HepG2 (cell line): ENCODE results near the gene SLC35A2. TPM values are rescaled to one million over a fixed set of nuclear protein-coding genes. Genes with fewer than 3 reads are reported as not detected.

Experiments
- BCL6 ChIP-seq: IDR thresholded peaks from 2 replicates; pipeline ENCODE4 v1.6.1; 2016; ENCODE audit warnings: missing genetic modification reagents, missing compliant biosample characterization
- CREB1 ChIP-seq, 2 experiments: fragments of 450-650 bp in 1 of 2; IDR thresholded peaks; 2 replicates each; pipeline ENCODE4 v1.6.1; 2016 to 2017; ENCODE audit warnings: control low read depth in 1 of 2, mild to moderate bottlenecking in 1 of 2, missing compliant biosample characterization in 1 of 2, missing genetic modification characterization in 1 of 2
- DMAP1 ChIP-seq: IDR thresholded peaks from 2 replicates; pipeline ENCODE4 v1.6.1; 2016
- GABPB1 ChIP-seq: IDR thresholded peaks from 2 replicates; pipeline ENCODE4 v1.6.1; 2016; ENCODE audit warnings: mild to moderate bottlenecking, missing genetic modification reagents, moderate library complexity, missing compliant biosample characterization
- MAZ ChIP-seq, 2 experiments: sonication (generic) in 1 of 2; formaldehyde crosslinking in 1 of 2; IDR thresholded peaks; 2 replicates each; pipeline versions ENCODE4 v1.5.0 to v1.6.1; 2012 to 2020; ENCODE audit warnings: low read depth in 2 of 2, mild to moderate bottlenecking in 2 of 2, borderline replicate concordance in 1 of 2, improper control_type of control experiment in 1 of 2, low read length in 1 of 2, missing genetic modification reagents in 1 of 2, moderate library complexity in 1 of 2
- PHF21A ChIP-seq: sonication (generic); formaldehyde crosslinking; IDR thresholded peaks from 2 replicates; pipeline ENCODE4 v1.5.0; 2020; ENCODE audit warnings: mild to moderate bottlenecking, missing genetic modification reagents
- RFX1 ChIP-seq: fragments of 450-650 bp; IDR thresholded peaks from 2 replicates; pipeline ENCODE4 v1.6.1; 2017
- TBX3 ChIP-seq: fragments of 450-650 bp; IDR thresholded peaks from 2 replicates; pipeline ENCODE4 v1.6.1; 2017; ENCODE audit warnings: antibody characterized with exemption, mild to moderate bottlenecking, inconsistent platforms, borderline replicate concordance
- ZNF180 ChIP-seq: sonication (generic); formaldehyde crosslinking; IDR thresholded peaks from 2 replicates; pipeline ENCODE4 v1.4.0; 2020; ENCODE audit warnings: low read depth, missing genetic modification reagents, borderline replicate concordance
- ZNF318 ChIP-seq: sonication (generic); formaldehyde crosslinking; IDR thresholded peaks from 2 replicates; pipeline ENCODE4 v1.4.0; 2020; ENCODE audit warnings: mild to moderate bottlenecking, missing genetic modification reagents
- polyA plus RNA-seq, 8 experiments: library from polyadenylated mRNA; depleted of rRNA in 3 of 8; stranded (reverse) in 7 of 8; unstranded in 1 of 8; fragments of >200 nt; fragmentation: Illumina TruSeq in 4 of 8; extraction: Trizol in 4 of 8; gene quantifications; 2 replicates each; pipeline versions ENCODE4 v1.2.1 to v1.2.3, GENCODE V29; 2011 to 2016; ENCODE audit warnings: low read depth in 4 of 8, missing spikeins in 1 of 8, mixed read lengths in 1 of 8; ENCODE audit not compliant: insufficient read depth in 1 of 8
- total RNA-seq, 5 experiments: library from RNA; depleted of rRNA; stranded (reverse); fragments of >200 nt; fragmentation: Illumina TruSeq; extraction: Trizol; gene quantifications; 2 replicates each; pipeline ENCODE4 v1.2.3, GENCODE V29; 2016; ENCODE audit warnings: low read depth in 1 of 5
- TF ChIP-seq, protein P1 (sequence below): sonication (generic); formaldehyde crosslinking; IDR thresholded peaks from 2 replicates; pipeline ENCODE4 v1.5.1; 2020; ENCODE audit warnings: mild to moderate bottlenecking, missing genetic modification reagents, moderate library complexity
- TF ChIP-seq, protein P2 (sequence below): IDR thresholded peaks from 2 replicates; pipeline ENCODE4 v1.6.1; 2018; ENCODE audit warnings: missing genetic modification reagents

SLC35A2 gene
- total and polyA plus RNA-seq, 2 of the 13 experiments (the other 11 are each of a cell fraction or from before 2014, with no cell fraction given): 32.1 to 40.8 TPM

GRCh38 chrX:48957827-48958634, 46.6 kb upstream of the SLC35A2 start (continued):
- TF ChIP-seq GABPB1 (CRISPR knock-in tag) (peak; percentile 94), PHF21A (CRISPR knock-in tag) (peak; percentile 51), RFX1 (peak; percentile 78), MAZ (IDR thresholded peaks at IDR 0.05; ENCODE audit: borderline replicate concordance, low read depth, low read length) (peak; percentile 32; the same call in 1 of the 2 replicates), MAZ (CRISPR knock-in tag; IDR thresholded peaks at IDR 0.05; ENCODE audit: low read depth) (peak; percentile 18; the same call in 1 of the 2 replicates), CREB1 (IDR thresholded peaks at IDR 0.05) (peak; percentile 89), CREB1 (CRISPR knock-in tag; IDR thresholded peaks at IDR 0.05) (peak; percentile 97), ZNF318 (CRISPR knock-in tag) (no peak), BCL6 (no peak), DMAP1 (CRISPR knock-in tag) (peak; percentile 68), ZNF180 (CRISPR knock-in tag) (no peak), TBX3 (peak; percentile 35; the same call in 1 of the 2 replicates)
- TF ChIP-seq, protein P1, sequence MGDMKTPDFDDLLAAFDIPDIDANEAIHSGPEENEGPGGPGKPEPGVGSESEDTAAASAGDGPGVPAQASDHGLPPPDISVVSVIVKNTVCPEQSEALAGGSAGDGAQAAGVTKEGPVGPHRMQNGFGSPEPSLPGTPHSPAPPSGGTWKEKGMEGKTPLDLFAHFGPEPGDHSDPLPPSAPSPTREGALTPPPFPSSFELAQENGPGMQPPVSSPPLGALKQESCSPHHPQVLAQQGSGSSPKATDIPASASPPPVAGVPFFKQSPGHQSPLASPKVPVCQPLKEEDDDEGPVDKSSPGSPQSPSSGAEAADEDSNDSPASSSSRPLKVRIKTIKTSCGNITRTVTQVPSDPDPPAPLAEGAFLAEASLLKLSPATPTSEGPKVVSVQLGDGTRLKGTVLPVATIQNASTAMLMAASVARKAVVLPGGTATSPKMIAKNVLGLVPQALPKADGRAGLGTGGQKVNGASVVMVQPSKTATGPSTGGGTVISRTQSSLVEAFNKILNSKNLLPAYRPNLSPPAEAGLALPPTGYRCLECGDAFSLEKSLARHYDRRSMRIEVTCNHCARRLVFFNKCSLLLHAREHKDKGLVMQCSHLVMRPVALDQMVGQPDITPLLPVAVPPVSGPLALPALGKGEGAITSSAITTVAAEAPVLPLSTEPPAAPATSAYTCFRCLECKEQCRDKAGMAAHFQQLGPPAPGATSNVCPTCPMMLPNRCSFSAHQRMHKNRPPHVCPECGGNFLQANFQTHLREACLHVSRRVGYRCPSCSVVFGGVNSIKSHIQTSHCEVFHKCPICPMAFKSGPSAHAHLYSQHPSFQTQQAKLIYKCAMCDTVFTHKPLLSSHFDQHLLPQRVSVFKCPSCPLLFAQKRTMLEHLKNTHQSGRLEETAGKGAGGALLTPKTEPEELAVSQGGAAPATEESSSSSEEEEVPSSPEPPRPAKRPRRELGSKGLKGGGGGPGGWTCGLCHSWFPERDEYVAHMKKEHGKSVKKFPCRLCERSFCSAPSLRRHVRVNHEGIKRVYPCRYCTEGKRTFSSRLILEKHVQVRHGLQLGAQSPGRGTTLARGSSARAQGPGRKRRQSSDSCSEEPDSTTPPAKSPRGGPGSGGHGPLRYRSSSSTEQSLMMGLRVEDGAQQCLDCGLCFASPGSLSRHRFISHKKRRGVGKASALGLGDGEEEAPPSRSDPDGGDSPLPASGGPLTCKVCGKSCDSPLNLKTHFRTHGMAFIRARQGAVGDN (CRISPR knock-in tag): peak; percentile 38
- TF ChIP-seq, protein P2, sequence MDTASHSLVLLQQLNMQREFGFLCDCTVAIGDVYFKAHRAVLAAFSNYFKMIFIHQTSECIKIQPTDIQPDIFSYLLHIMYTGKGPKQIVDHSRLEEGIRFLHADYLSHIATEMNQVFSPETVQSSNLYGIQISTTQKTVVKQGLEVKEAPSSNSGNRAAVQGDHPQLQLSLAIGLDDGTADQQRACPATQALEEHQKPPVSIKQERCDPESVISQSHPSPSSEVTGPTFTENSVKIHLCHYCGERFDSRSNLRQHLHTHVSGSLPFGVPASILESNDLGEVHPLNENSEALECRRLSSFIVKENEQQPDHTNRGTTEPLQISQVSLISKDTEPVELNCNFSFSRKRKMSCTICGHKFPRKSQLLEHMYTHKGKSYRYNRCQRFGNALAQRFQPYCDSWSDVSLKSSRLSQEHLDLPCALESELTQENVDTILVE (CRISPR knock-in tag): peak; percentile 32; the same call in 1 of the 2 replicates
